ENCODE measurements around the gene ADGRL3.

The ADGRL3 gene

DNA sequence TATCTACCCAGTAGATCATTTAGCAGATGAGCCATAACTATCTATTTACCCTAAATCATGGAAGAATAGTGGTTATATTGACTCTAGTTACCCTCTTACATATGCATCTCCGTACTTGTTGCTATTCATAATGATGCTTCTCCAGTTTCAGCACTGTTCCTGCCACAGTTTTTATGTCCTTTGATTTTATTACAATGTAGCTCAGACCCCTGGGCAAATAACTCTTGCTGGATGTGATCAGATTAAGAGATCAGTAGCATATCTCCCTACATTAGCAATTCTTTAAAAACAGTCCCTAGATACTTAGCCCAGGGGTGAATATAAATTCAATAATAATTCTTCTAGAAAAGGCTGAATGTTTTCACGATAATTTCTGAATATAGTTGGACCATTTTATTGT lies 696.5 kb downstream of the ADGRL3 start:
- Mint-ChIP-seq H3K27me3 (no peaks in the 10 kb centered on the region), H3K4me1 (no peaks in the 10 kb centered on the region)

GRCh38 chr4:61909031-61909430 lies 708.9 kb downstream of the ADGRL3 start:
- no peak overlapping the region for H3K27ac Mint-ChIP-seq
- no peaks in the 10 kb centered on the region for H3K4me1 Mint-ChIP-seq
- H3K27me3 Mint-ChIP-seq, result no peaks in the 10 kb centered on the region
- H3K36me3 Mint-ChIP-seq, result no peaks in the 10 kb centered on the region
- no peak overlapping the region for H3K4me3 Mint-ChIP-seq
- peaks cover 3% of the 10 kb centered on the region for H3K9me3 Mint-ChIP-seq

More for the DNA sequence above, 696.5 kb downstream of the ADGRL3 start:
- no peaks in the 10 kb centered on the region for H3K36me3 Mint-ChIP-seq
- no peak overlapping the region for H3K4me3 Mint-ChIP-seq
- no peaks in the 10 kb centered on the region for H3K9me3 Mint-ChIP-seq
- no peak overlapping the region for H3K27ac Mint-ChIP-seq

GRCh38 chr4:61911313-61911756 lies 711.2 kb downstream of the ADGRL3 start:
- no peak overlapping the region for H3K27ac Mint-ChIP-seq
- no peaks in the 10 kb centered on the region for H3K36me3 Mint-ChIP-seq
- H3K27me3 Mint-ChIP-seq, result no peaks in the 10 kb centered on the region
- H3K9me3 Mint-ChIP-seq, result no peaks in the 10 kb centered on the region
- no peaks in the 10 kb centered on the region for H3K4me1 Mint-ChIP-seq
- no peak overlapping the region for H3K4me3 Mint-ChIP-seq

- Mint-ChIP-seq H3K4me3 (no peak overlapping the region), H3K27ac (no peak overlapping the region), H3K36me3 (no peaks in the 10 kb centered on the region), H3K9me3 (peaks cover 12% of the 10 kb centered on the region), H3K4me1 (no peaks in the 10 kb centered on the region), H3K27me3 (no peaks in the 10 kb centered on the region)
Measured at GRCh38 chr4:61913619-61914018, 713.5 kb downstream of the ADGRL3 start.

DNA sequence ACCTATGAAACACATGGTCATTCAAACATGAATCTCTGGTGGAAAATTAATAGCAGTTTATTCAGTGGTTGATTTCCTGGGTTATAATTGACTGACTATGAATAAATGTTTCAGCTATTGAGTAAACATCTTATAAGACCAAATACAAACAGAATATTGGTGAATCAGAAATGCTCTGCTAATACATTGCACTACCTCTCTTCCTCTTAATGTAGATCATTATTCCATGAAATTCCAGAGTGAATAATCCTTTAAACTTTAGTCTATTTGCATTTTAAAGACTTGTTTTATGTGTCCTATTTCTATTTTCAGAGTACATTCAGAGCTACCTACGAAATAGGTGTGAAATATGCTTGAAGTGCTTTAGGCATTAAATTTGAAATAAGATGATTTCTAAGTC lies 715.4 kb downstream of the ADGRL3 start:
- no peak overlapping the region for H3K27ac Mint-ChIP-seq
- peaks cover 12% of the 10 kb centered on the region for H3K9me3 Mint-ChIP-seq
- H3K4me3 Mint-ChIP-seq, result no peak overlapping the region
- no peaks in the 10 kb centered on the region for H3K4me1 Mint-ChIP-seq
- no peaks in the 10 kb centered on the region for H3K27me3 Mint-ChIP-seq
- H3K36me3 Mint-ChIP-seq, result no peaks in the 10 kb centered on the region

- Mint-ChIP-seq H3K36me3 (no peaks in the 10 kb centered on the region), H3K4me1 (no peaks in the 10 kb centered on the region), H3K27me3 (no peaks in the 10 kb centered on the region), H3K9me3 (peaks cover 12% of the 10 kb centered on the region), H3K27ac (no peak overlapping the region), H3K4me3 (no peak overlapping the region)
Measured at GRCh38 chr4:61918507-61918906, 718.4 kb downstream of the ADGRL3 start.

GRCh38 chr4:61918987-61919386 lies 718.9 kb downstream of the ADGRL3 start:
- no peak overlapping the region for H3K4me3 Mint-ChIP-seq
- peaks cover 12% of the 10 kb centered on the region for H3K9me3 Mint-ChIP-seq
- H3K27ac Mint-ChIP-seq, result no peak overlapping the region
- H3K36me3 Mint-ChIP-seq, result no peaks in the 10 kb centered on the region
- H3K4me1 Mint-ChIP-seq, result no peaks in the 10 kb centered on the region
- H3K27me3 Mint-ChIP-seq, result no peaks in the 10 kb centered on the region

DNA sequence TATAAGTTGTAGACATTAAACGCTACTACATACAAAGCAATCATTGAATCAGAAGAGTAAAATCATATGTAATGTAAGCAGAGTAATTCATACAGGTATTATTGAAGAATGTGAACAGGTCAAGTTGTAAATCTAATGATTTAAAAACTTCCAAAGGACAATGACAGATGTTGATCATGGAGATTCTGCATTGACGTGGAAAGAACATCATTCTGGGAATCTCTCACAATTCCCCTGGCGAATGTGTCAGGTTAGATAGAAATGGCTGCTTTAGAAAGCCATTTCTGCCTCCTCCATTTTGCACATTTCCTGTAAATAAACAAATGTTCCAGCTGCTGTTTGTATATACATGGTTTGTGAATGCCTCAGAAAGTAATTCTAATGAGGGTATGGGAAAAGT lies 719.4 kb downstream of the ADGRL3 start:
- no peak overlapping the region for H3K4me3 Mint-ChIP-seq
- H3K9me3 Mint-ChIP-seq, result peaks cover 12% of the 10 kb centered on the region
- H3K4me1 Mint-ChIP-seq, result no peaks in the 10 kb centered on the region
- H3K36me3 Mint-ChIP-seq, result no peaks in the 10 kb centered on the region
- no peaks in the 10 kb centered on the region for H3K27me3 Mint-ChIP-seq
- H3K27ac Mint-ChIP-seq, result no peak overlapping the region

GRCh38 chr4:61921920-61922319 lies 721.8 kb downstream of the ADGRL3 start:
- Mint-ChIP-seq H3K27me3 (no peaks in the 10 kb centered on the region), H3K27ac (no peak overlapping the region), H3K36me3 (no peaks in the 10 kb centered on the region), H3K4me3 (no peak overlapping the region), H3K4me1 (no peaks in the 10 kb centered on the region), H3K9me3 (peaks cover 12% of the 10 kb centered on the region)

DNA sequence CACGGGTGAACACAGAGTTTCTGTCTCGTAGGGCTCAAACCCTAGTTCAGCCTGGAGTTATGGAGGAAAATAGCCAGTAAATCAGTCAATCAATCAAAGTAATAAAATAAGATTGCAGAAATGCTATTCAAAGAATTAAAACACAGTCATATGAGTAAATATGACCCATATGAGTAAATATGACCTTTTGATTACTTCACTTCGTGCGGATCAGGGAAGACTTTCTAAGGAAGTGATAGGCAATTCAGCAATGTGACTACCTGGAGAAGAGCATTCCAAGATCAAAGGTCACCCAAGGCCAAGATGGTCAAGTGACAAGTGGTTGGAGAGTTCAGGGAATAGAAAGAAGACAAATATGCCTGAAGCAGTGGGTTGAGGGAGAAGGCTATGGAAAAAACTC lies 722.6 kb downstream of the ADGRL3 start:
- H3K9me3 Mint-ChIP-seq, result peaks cover 8% of the 10 kb centered on the region
- no peaks in the 10 kb centered on the region for H3K27me3 Mint-ChIP-seq
- H3K4me1 Mint-ChIP-seq, result no peaks in the 10 kb centered on the region
- H3K36me3 Mint-ChIP-seq, result no peaks in the 10 kb centered on the region
- H3K27ac Mint-ChIP-seq, result no peak overlapping the region
- H3K4me3 Mint-ChIP-seq, result no peak overlapping the region

DNA sequence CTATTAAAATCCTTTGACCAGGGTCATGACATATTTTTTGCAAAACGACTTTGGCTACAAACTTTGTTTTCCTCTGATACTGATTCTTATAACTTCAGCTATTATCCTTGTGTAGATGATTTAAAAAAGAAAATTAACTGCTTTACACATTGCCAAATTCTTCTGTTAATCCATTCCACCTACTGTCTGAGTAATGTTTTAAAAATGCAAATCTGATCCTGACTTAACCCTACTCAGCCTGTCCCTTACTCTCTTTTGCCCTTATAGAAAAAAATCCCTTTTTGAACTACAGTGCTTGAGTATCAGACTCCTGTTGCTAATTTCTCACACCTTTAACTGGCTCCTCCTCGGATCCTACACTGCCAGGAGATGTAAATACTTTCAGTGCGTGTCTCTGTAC lies 723.1 kb downstream of the ADGRL3 start:
- H3K9me3 Mint-ChIP-seq, result peaks cover 4% of the 10 kb centered on the region
- H3K4me3 Mint-ChIP-seq, result no peak overlapping the region
- no peaks in the 10 kb centered on the region for H3K27me3 Mint-ChIP-seq
- no peaks in the 10 kb centered on the region for H3K36me3 Mint-ChIP-seq
- H3K27ac Mint-ChIP-seq, result no peak overlapping the region
- H3K4me1 Mint-ChIP-seq, result no peaks in the 10 kb centered on the region

GRCh38 chr4:61924131-61924530 lies 724.0 kb downstream of the ADGRL3 start:
- Mint-ChIP-seq H3K4me1 (no peaks in the 10 kb centered on the region), H3K9me3 (no peaks in the 10 kb centered on the region), H3K27me3 (no peaks in the 10 kb centered on the region), H3K36me3 (no peaks in the 10 kb centered on the region), H3K4me3 (no peak overlapping the region), H3K27ac (no peak overlapping the region)

DNA sequence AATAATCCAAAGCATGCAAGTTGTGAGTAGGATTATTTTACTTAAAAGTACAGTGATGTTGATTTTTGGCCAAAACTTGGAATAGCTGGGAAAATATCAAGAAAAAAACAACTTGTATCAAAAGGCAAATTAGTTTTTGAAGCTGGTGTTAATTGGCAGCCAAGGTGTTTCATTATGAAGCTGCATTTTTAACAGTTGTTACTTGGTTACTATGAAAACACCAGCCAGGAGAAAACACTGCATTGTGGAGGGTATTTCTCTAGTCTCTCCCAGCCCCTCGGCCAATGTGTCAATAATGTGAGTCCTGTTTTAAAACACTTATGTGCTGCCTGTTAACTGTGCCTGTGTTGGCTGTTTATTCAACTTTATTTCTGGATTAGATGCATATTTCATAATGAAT lies 733.4 kb downstream of the ADGRL3 start:
- no peaks in the 10 kb centered on the region for H3K4me1 Mint-ChIP-seq
- H3K9me3 Mint-ChIP-seq, result no peaks in the 10 kb centered on the region
- no peaks in the 10 kb centered on the region for H3K36me3 Mint-ChIP-seq
- no peaks in the 10 kb centered on the region for H3K27me3 Mint-ChIP-seq
- H3K27ac Mint-ChIP-seq, result no peak overlapping the region
- no peak overlapping the region for H3K4me3 Mint-ChIP-seq

GRCh38 chr4:61934198-61934597 lies 734.1 kb downstream of the ADGRL3 start:
- Mint-ChIP-seq H3K27ac (no peak overlapping the region), H3K27me3 (no peaks in the 10 kb centered on the region), H3K9me3 (no peaks in the 10 kb centered on the region), H3K4me1 (no peaks in the 10 kb centered on the region), H3K36me3 (no peaks in the 10 kb centered on the region), H3K4me3 (no peak overlapping the region)

DNA sequence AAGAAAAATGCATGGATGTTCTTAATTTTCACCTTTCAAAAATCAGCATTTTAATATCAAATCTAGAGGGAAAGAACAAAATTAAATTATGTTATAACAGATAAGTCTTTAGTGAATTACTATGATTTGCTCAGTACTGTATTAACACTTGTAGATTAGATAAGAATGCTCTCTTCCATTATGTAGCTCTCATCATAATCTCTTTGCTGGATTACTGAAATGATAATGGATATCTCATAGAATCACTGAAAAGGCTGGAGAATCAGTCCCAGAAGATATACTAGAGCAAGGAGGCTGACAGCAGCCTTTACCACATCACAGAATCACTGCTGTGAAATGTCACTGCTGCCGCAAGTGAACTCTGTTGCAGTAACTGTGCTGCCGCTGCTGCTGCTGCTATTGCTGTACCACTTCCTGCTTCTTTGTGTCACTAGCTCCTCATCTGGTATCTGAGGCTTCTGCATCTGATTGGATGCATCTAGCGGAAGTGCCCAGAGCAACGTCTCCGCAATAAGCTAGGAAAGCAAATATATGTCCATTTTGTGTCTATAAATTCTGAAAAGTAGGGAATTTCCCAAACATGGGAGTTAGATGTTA lies 738.2 kb downstream of the ADGRL3 start:
- no peaks in the 10 kb centered on the region for H3K4me1 Mint-ChIP-seq
- no peaks in the 10 kb centered on the region for H3K27me3 Mint-ChIP-seq
- no peak overlapping the region for H3K27ac Mint-ChIP-seq
- no peaks in the 10 kb centered on the region for H3K36me3 Mint-ChIP-seq
- no peaks in the 10 kb centered on the region for H3K9me3 Mint-ChIP-seq
- H3K4me3 Mint-ChIP-seq, result no peak overlapping the region

- no peak overlapping the region for H3K4me3 Mint-ChIP-seq
- H3K27ac Mint-ChIP-seq, result no peak overlapping the region
- no peaks in the 10 kb centered on the region for H3K27me3 Mint-ChIP-seq
- H3K4me1 Mint-ChIP-seq, result no peaks in the 10 kb centered on the region
- H3K36me3 Mint-ChIP-seq, result no peaks in the 10 kb centered on the region
- H3K9me3 Mint-ChIP-seq, result peaks cover 19% of the 10 kb centered on the region
Measured at GRCh38 chr4:61950625-61951024, 750.5 kb downstream of the ADGRL3 start.

DNA sequence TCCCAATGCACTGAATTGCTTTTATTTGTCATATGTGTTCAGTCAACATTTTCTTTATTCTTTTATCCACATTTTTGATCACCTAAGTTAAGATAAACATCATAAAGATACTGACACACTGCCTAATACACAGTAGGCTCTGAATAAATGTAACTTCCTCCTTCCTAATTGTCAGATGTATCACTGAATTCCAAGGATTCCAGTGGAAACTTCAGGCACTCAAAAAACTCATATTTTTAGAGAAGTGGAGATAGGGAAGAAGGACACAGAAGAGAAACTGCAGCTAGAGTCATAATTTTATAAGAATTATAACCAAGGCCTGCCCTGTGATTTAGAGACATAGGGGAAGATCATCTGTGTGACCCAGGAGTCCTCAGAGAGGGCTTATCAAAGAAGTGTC lies 753.3 kb downstream of the ADGRL3 start:
- no peaks in the 10 kb centered on the region for H3K4me1 Mint-ChIP-seq
- H3K27me3 Mint-ChIP-seq, result no peaks in the 10 kb centered on the region
- H3K27ac Mint-ChIP-seq, result no peak overlapping the region
- peaks cover 11% of the 10 kb centered on the region for H3K9me3 Mint-ChIP-seq
- no peaks in the 10 kb centered on the region for H3K36me3 Mint-ChIP-seq
- no peak overlapping the region for H3K4me3 Mint-ChIP-seq
